Measurements from ENCODE around the gene NRP1.

The NRP1 gene

GRCh38 chr10:33212061-33212748 lies 122.3 kb downstream of the NRP1 start:
- DNase-seq (ENCODE audit: low read depth) = no peak

DNA sequence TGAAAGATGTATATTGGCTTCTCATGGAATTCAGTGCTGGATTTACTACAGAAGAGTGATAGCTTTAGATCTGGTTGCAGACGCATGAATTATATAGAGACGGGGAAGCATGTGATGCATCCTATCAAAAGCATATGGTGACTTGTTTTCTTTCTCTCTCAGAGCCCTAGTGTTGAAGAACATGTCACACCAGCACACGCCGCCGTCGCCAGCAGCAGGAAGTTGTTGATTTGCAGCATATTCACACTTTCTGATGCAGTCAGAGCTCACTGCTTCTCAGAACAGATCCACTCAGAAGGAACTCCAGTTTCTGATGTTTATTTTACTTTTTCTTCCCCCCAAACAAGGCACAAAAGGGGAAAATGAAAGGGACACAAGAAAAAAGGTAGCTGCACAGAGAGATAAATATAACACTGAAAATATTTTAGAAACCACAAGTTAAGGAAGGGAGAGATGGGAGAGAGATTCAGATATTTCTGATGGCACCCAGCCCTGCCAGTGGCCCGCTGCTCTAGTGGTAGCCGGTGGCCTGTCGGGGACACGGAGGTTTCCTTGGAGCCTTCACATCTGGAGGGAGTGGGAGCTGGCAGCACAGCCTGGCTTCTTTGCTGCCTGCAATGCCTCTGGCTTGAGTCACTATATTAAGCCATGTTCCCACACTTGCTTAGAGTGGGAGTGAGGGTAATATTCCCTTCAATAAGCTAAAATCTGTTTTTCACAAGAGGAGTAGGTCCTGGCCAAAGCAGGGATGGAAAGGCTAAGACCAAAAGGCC lies 123.2 kb downstream of the NRP1 start:
- DNase-seq (ENCODE audit: low read depth) = no peak

DNA sequence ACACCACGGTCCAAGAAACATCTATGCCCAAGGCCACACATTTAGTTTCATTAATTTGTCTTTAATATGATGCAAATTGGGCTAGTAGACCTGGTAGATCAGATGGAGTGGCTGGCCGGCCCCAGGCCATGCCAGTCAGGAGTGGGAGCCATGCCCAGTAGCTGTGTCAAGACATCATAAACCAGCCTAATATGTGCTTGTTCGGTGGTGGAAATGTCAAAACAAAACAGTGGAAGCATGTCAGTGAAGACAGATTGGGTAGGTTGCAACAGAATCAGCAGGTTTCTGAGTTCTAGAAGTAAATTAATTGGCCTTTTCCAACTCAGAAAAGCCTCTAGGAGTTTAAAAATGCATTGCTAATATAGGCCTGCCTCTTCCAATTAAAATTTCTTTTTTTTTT lies 124.7 kb downstream of the NRP1 start:
- no peak for DNase-seq (ENCODE audit: low read depth)

DNA sequence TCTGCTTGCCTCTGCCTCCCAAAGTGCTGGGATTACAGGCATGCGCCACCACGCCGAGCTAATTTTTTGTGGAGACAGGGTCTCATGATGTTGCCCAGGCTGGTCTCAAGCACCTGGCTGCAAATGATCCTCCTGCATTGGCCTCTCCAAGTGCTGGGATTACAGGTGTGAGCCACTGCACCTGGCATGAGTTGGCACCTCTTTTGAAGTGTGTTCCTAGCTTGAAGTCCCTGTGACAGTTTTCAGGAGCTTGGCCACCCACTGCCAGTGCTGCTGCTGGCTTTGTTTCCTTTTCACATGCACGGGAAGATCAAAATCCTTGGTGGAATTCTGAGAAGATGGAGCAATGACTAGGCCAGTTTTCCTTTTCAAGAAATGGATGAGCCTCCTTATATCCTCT lies 126.3 kb downstream of the NRP1 start:
- no peak for DNase-seq (ENCODE audit: low read depth)

DNA sequence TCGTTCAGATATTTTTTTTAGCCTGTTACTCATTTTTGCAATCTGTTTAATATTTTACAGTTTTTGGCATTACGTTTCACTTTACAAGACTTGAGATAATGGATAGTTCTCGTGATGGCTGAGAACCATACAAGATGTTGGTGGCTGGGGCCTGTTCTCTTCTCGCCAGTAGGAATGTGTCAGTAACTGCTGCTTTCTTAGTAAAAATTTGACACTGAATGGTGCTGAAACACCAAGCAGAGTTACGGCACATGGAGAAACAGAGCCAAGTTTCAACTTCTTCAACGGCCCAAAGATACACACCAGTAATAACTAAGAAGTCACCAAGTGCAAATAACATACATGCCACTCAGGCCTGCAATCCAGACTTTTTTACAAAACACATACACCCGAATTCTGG lies 130.4 kb downstream of the NRP1 start:
- no peak for DNase-seq (ENCODE audit: low read depth)

GRCh38 chr10:33201971-33202370 lies 132.5 kb downstream of the NRP1 start:
- DNase-seq (ENCODE audit: low read depth) = no peak

DNA sequence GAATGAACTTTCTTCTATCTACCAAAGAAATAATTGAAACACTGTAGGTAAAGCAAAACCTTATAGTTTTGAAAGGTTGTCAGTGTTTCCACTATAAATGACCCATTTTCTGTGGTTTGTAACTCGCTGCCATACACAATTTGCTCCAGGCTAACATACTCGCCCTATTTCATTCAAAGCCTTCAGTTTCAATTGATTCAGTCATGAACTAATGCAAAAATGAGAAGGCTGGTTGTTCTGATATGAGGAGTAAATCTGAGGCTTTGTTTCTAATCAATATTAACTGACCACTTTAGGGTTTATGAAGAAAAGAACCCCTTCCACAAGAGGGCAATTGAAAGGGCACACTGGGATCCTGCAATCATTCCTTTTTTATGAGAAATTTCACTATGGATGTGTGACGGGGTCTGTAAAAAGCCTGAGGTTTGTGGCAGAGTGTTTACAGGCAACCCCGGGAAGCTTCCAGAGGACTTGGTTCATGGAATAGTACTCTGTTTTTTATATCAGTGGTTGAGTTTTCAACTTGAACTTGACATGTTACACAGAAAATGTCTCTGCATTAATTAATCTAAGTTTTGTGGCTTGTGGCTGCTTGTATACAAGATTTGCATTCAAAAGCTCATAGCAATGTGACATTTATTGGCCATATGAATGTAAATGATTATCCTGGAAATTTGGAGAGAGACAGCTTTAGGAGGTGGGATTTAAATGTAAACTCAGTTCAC lies 133.2 kb downstream of the NRP1 start:
- no peak for DNase-seq (ENCODE audit: low read depth)

- DNase-seq (ENCODE audit: low read depth) = no peak
Measured at GRCh38 chr10:33199731-33200232, 134.7 kb downstream of the NRP1 start.

- DNase-seq (ENCODE audit: low read depth) = no peak
Measured at GRCh38 chr10:33198610-33199009, 135.9 kb downstream of the NRP1 start.

- DNase-seq (ENCODE audit: low read depth) = no peak
Measured at GRCh38 chr10:33196710-33197491, 137.6 kb downstream of the NRP1 start.

- no peak for DNase-seq (ENCODE audit: low read depth)
Measured at GRCh38 chr10:33196377-33196706, 138.1 kb downstream of the NRP1 start.

DNA sequence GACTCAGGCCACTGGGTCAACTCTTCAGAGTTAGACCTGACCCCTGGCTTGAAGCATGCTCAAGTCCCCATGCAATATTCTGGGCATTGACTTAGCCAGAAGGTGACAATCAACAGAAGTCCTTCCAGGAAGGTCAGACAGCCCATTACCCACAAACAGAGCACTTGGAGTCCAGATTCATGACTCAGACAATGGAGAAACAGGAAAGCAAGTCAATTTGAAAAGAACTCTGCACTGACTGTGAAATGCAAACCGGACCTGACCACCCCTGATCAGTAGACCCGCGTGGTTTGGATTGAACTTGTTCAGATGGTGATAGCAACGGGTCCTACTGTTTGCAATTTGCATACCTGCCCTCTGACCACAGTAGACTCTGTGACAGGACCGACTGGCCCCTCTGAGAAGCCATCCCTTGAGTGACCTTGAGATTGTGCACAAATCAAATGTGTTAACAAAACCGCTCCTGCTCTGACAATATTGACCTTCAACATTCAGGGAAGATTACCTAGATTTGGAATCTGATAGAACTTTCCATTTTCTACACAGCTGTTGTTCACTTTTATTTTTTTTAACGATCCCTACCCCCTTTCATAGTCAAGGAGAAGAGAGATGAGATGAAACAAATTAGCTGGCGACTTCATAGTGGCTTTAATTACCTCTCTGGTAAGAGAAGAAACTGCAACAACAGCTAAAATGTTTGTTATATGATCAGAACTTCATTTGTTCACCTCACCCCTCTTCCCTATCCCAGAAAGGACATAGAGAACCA lies 138.7 kb downstream of the NRP1 start:
- DNase-seq (ENCODE audit: low read depth) = no peak

DNA sequence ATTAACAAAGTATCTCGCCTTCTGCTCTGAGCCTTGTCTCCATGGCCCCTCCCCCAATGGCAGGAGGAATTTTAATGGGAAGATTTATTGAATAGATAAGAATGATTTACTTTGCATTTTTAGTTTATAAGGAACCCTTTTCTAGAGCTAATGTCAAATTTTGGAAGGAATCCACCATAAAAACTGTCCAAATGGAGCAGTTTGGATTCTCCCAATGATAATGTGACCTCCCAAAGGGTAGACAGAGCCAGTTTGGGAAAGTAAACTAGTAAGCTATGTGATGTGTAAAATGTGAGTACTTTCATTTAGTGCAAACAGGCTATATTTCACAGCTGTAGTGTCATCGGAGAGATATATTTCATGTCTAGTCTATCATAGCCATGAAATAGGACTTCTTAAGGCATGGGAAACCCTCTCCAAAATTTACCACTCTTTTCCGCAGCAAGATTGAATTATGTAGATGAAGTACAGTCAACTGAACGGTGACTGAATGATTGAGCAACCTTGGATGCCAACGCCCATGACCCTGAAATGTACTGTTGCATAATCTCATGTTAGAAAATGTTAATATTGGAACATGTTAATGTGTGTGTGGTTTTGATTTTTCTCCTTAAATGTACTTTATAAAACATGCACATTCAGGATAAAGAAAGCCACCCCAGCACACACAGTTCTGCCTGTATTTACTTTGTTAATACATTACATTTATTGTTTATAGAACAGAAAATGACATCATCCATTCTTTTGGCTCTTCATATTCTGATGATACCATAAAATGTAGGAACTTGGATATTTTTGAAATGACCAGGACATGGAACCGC lies 140.6 kb downstream of the NRP1 start:
- no peak for DNase-seq (ENCODE audit: low read depth)

GRCh38 chr10:33193057-33193700 lies 141.3 kb downstream of the NRP1 start:
- no peak for DNase-seq (ENCODE audit: low read depth)

- DNase-seq (ENCODE audit: low read depth) = no peak
Measured at GRCh38 chr10:33192190-33192589, 142.3 kb downstream of the NRP1 start.

DNA sequence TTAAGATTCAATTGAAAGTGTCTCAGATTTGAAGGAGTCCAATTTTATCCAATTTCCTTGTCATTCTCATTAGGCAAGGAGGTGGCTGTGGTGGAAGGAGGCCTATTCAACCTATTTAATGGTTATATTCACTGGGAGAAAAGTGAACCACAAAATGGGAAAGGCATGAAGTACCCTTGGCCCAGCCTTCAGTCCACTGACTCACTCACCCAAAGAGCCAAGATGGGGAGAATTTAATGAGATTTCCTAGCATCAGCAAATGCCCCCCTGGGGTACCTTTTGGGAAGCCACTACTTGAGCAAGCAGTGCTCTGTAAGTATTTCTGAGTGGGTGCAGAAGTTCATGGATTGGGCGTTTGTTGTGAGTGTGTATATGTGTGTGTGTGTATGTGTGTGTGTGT lies 144.1 kb downstream of the NRP1 start:
- no peak for DNase-seq (ENCODE audit: low read depth)

GRCh38 chr10:33189808-33190207 lies 144.7 kb downstream of the NRP1 start:
- no peak for DNase-seq (ENCODE audit: low read depth)

- DNase-seq (ENCODE audit: low read depth) = no peak
Measured at GRCh38 chr10:33189363-33189762, 145.1 kb downstream of the NRP1 start.

DNA sequence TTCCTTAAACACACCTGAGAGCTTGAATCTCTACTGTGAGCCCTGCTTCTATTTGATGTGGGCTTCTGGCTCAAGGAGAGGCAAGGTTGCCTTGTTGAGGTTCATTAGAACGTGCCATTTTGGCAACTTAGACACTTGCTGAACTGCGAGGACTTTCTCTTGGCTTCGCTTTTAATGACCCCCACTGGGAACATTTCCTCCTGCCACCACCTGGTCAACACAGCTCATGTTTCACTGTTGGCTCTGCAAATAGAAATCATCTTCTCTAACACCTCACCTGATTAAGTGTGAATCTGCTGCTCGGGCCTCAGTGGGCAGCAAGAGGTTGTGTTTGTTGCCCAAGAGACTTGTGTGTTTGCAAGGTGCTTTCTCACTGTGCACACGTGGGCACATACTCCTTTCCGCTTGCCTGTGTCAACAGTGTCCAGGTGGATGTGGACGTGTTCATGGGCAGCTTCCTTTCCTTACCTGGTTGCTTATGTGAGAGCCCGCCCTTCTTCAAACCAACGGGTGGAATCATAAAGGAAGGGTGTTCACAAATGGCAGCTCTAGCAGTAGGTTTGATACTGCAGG lies 147.0 kb downstream of the NRP1 start:
- no peak for DNase-seq (ENCODE audit: low read depth)

DNA sequence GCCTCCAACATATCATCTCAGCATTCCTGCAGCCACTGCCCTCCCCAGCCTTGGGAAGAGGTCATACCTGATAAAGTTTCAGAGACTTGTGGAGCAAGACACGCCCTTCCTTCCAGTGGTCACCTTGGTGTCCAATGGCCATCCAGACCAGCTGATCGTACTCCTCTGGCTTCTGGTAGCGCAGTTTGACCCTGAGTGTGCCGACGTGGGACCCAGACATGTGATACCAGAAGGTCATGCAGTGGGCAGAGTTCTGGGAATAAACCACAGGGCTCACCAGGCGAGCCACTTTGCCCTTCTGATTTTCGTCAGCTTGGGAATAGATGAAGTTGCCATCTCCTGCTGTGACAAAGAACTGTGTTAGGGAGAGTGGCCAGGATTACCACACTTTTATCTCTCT lies 148.3 kb downstream of the NRP1 start:
- no peak for DNase-seq (ENCODE audit: low read depth)
